Gastrocnemius medialis (tissue), 4 donors: Measurements from ENCODE around the gene GPALPP1. TPM values are rescaled to one million over a fixed set of nuclear protein-coding genes. Genes with fewer than 3 reads are reported as not detected.

Source experiments
- ATAC-seq, 2 donors: fragments of 150-250 bp; one replicate each; pipeline ENCODE4 v1.9.1; 2016
- DNase-seq, 2 donors: peaks; one replicate each; pipeline ENCODE4 v3.0.0-alpha.2; 2019
- H3K27ac ChIP-seq, 4 donors: fragments of 200-600 bp; sonication (generic); 1 replicate in 1 of 4; 2 replicates in 3 of 4; pipeline ENCODE4 v1.5.1; 2016 to 2018; ENCODE audit warnings: mild to moderate bottlenecking in 2 of 4, moderate library complexity in 1 of 4
- H3K27me3 ChIP-seq, 3 donors: fragments of 200-600 bp; sonication (generic) in 2 of 3; 1 replicate in 1 of 3; 2 replicates in 2 of 3; pipeline versions ENCODE4 v1.5.1 to v1.6.0; 2016 to 2019; ENCODE audit warnings: mild to moderate bottlenecking in 1 of 3, moderate library complexity in 1 of 3
- H3K36me3 ChIP-seq, 2 donors: fragments of 200-600 bp; sonication (generic) in 1 of 2; one replicate each; pipeline ENCODE4 v1.5.1; 2017 to 2018
- H3K4me1 ChIP-seq, 2 donors: fragments of 200-600 bp; sonication (generic) in 1 of 2; one replicate each; pipeline ENCODE4 v1.5.1; 2016 to 2017; ENCODE audit warnings: mild to moderate bottlenecking in 2 of 2
- H3K4me3 ChIP-seq, 4 donors: fragments of 200-600 bp; sonication (generic) in 3 of 4; 1 replicate in 1 of 4; 2 replicates in 3 of 4; pipeline ENCODE4 v1.5.1; 2016 to 2019; ENCODE audit warnings: mild to moderate bottlenecking in 2 of 4
- H3K9me3 ChIP-seq, 3 donors: fragments of 200-600 bp; sonication (generic) in 2 of 3; 1 replicate in 1 of 3; 2 replicates in 2 of 3; pipeline ENCODE4 v1.5.1; 2016 to 2019
- CTCF ChIP-seq, 5 experiments: fragments of 450-650 bp in 3 of 5; fragments of 200-600 bp in 2 of 5; sonication (generic) in 2 of 5; IDR thresholded peaks in 4 of 5; conservative IDR thresholded peaks in 1 of 5; 1 replicate in 4 of 5; 2 replicates in 1 of 5; pipeline ENCODE4 v1.5.1; 2016 to 2019; ENCODE audit warnings: antibody characterized with exemption in 5 of 5, mild to moderate bottlenecking in 3 of 5, moderate library complexity in 3 of 5
- POLR2A ChIP-seq, 2 donors: fragments of 450-650 bp; IDR thresholded peaks; one replicate each; pipeline ENCODE4 v1.6.1; 2017; ENCODE audit warnings: antibody characterized with exemption in 2 of 2, mild to moderate bottlenecking in 2 of 2, moderate library complexity in 2 of 2
- in situ Hi-C, 4 donors: fragments of 200-750 bp; cut with MboI; loops; one replicate each; pipeline versions ENCODE4 v1.15.0 to v1.8.0; 2017; ENCODE audit warnings: low sequenced_read_pairs in 4 of 4
- intact Hi-C: fragments of 100-400 bp; cut with DNase I; formaldehyde crosslinking; loops from one replicate; pipeline ENCODE4 v1.15.1; 2023; ENCODE audit warnings: low total_unique reads
- total RNA-seq, 4 donors: library from RNA; depleted of rRNA; stranded (reverse); fragments of >200 nt; gene quantifications; one replicate each; pipeline versions ENCODE4 v1.1.0 to v1.2.3, GENCODE V29; 2016

Gene GPALPP1
- total RNA-seq, 4 donors from 2014 or later = 6.4 to 16.2 (median 9.6) TPM

DNA sequence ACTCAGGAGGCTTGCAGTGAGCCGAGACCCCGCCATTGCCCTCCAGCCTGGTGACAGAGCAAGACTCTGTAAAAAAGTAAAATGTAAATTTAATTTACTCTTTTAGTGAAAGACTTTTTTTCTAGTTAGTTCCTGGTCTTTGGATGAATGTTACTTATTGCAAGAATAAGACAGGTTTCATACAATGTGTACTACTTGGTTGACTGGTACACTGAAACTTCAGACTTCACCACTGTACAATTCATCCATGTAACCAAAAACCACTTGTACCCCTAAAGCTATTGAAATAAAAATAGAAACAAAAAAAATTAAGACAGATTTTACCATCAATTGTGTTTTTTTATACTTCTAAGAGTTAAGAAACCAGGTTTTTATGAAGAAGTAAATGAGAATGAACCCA lies 35.5 kb downstream of the GPALPP1 start:
- in situ Hi-C loops = loop anchor here in 1 of 4 donors (25.0 kb wide), 1 partner anchor 487 kb away; no protein-coding TSS in a partner anchor
- no peak overlapping the region for H3K4me3 ChIP-seq
- no peaks in the 10 kb centered on the region for H3K4me1 ChIP-seq
- DNase-seq (no peak), ATAC-seq (no peak)
- H3K36me3 ChIP-seq = peaks cover 0 to 64% of the 10 kb centered on the region in 2 donors
- H3K27ac ChIP-seq = no peak overlapping the region
- no peaks in the 10 kb centered on the region for H3K9me3 ChIP-seq
- no peaks in the 10 kb centered on the region for H3K27me3 ChIP-seq
- intact Hi-C loops = no loop called here
- no peak for TF ChIP-seq POLR2A (IDR thresholded peaks at IDR 0.05)
- TF ChIP-seq CTCF (IDR thresholded peaks at IDR 0.05 in 4 of 5, conservative IDR thresholded peaks at IDR 0.05 in 1 of 5) = no peak

DNA sequence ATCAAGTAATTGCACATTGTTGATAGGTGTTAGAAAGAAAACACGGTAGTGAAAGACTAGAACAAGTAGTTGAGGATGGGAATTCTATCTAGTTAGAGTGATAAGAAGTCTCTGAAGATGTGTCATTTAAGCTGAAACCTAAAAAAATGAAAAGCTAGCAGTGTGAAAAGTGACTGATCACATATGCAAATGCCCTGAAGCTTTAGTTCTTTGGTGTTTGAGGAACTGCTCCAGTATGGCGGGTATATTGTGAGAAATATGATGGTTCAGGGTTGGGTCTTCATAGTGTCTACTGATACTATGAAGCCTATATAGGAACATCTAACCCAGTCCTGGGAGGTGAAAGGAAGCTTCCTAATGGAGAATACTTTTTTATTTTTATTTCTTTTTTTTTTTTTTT lies 45.0 kb downstream of the GPALPP1 start:
- H3K27me3 ChIP-seq = no peaks in the 10 kb centered on the region

GRCh38 chr13:45036206-45036605 lies 46.9 kb downstream of the GPALPP1 start:
- no peak overlapping the region for H3K27ac ChIP-seq
- in situ Hi-C loops = loop anchor here in 1 of 4 donors (25.0 kb wide), 1 partner anchor 476 kb away; no protein-coding TSS in a partner anchor
- H3K27me3 ChIP-seq = no peaks in the 10 kb centered on the region
- intact Hi-C loops = no loop called here
- no peaks in the 10 kb centered on the region for H3K4me1 ChIP-seq
- peaks cover 0 to 10% of the 10 kb centered on the region in 2 donors for H3K36me3 ChIP-seq
- ATAC-seq (no peak), DNase-seq (no peak)
- no peaks in the 10 kb centered on the region for H3K9me3 ChIP-seq
- TF ChIP-seq POLR2A (IDR thresholded peaks at IDR 0.05) = no peak
- no peak for TF ChIP-seq CTCF (IDR thresholded peaks at IDR 0.05 in 4 of 5, conservative IDR thresholded peaks at IDR 0.05 in 1 of 5)
- H3K4me3 ChIP-seq = no peak overlapping the region

More for the DNA sequence above, 45.0 kb downstream of the GPALPP1 start:
- Histone ChIP-seq H3K4me3 (no peak overlapping the region), H3K36me3 (peaks cover 0 to 10% of the 10 kb centered on the region in 2 donors), H3K9me3 (no peaks in the 10 kb centered on the region), H3K4me1 (no peaks in the 10 kb centered on the region), H3K27ac (no peak overlapping the region)
- TF ChIP-seq POLR2A (IDR thresholded peaks at IDR 0.05) (no peak), CTCF (IDR thresholded peaks at IDR 0.05 in 4 of 5, conservative IDR thresholded peaks at IDR 0.05 in 1 of 5) (no peak)
- no peak for DNase-seq
- intact Hi-C loops (no loop called here), in situ Hi-C loops (loop anchor here in 1 of 4 donors (25.0 kb wide), 1 partner anchor 478 kb away; no protein-coding TSS in a partner anchor)
- no peak for ATAC-seq

DNA sequence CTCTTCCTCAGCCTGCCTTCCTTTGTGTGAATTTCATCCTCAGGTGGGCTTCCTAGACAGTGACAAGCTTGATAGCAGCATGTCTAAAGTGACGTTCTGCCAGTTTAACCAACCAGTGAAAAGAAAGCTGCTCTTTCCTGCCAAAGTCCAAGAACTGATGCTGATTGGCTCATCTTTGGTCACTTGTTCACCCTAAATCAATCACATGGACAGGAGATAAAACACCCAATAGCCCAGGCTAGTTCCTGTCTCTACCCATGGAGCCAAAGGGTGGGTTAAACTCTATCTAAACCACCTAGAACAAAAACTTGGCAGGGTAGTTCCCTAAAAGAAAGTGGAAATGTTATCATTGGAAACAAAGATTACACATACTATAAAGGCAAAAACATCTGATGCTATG lies 50.8 kb downstream of the GPALPP1 start:
- no peak overlapping the region for H3K4me3 ChIP-seq
- TF ChIP-seq CTCF (IDR thresholded peaks at IDR 0.05 in 4 of 5, conservative IDR thresholded peaks at IDR 0.05 in 1 of 5) = no peak
- no peak for TF ChIP-seq POLR2A (IDR thresholded peaks at IDR 0.05)
- in situ Hi-C loops = loop anchor here in 3 of 4 donors (10.0 to 25.0 kb wide), 3 partner anchors 245 to 472 kb away; no protein-coding TSS in a partner anchor
- ATAC-seq (no peak), DNase-seq (no peak)
- H3K36me3 ChIP-seq = no peaks in the 10 kb centered on the region
- no peaks in the 10 kb centered on the region for H3K9me3 ChIP-seq
- intact Hi-C loops = no loop called here
- H3K27me3 ChIP-seq = no peaks in the 10 kb centered on the region
- H3K27ac ChIP-seq = no peak overlapping the region
- H3K4me1 ChIP-seq = peaks cover 5 to 8% of the 10 kb centered on the region in 2 donors

GRCh38 chr13:45040622-45041021 lies 51.3 kb downstream of the GPALPP1 start:
- TF ChIP-seq CTCF (IDR thresholded peaks at IDR 0.05 in 4 of 5, conservative IDR thresholded peaks at IDR 0.05 in 1 of 5) = no peak
- ATAC-seq = no peak
- in situ Hi-C loops = loop anchor here in 3 of 4 donors (10.0 to 25.0 kb wide), 3 partner anchors 244 to 472 kb away; no protein-coding TSS in a partner anchor
- Histone ChIP-seq H3K4me1 (peaks cover 5 to 8% of the 10 kb centered on the region in 2 donors), H3K9me3 (no peaks in the 10 kb centered on the region), H3K27me3 (no peaks in the 10 kb centered on the region), H3K36me3 (no peaks in the 10 kb centered on the region), H3K4me3 (no peak overlapping the region), H3K27ac (no peak overlapping the region)
- DNase-seq = no peak
- intact Hi-C loops = no loop called here
